Measurements from ENCODE around the gene CACHD1.

DNA sequence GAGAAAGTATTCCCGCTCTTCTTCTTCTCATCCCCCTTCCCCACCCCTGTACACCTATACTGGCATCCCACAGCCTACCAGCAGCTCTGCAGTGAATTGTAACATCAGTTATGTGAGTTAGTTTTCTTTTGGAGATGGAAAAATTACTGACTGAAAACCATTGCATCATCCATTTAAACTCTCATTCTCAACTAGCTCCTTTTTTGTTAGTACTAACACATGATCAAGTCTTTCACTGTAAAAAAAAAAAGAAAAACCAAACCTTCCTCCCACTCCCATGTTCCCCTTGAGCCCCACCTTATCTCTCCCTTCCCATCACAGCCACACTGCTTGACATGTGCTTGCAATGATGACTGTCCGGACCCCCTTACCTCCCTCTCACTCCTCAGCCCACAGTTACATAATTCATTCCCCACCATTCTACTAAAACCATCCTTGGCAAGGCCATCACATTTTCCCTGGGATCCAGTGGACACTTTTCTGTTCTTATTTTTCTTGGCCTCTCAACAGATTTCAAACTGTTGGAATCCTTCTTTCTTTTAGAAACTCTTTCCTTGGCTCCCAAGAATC is 251.7 kb downstream of the CACHD1 start:
- TF ChIP-seq, protein P1, sequence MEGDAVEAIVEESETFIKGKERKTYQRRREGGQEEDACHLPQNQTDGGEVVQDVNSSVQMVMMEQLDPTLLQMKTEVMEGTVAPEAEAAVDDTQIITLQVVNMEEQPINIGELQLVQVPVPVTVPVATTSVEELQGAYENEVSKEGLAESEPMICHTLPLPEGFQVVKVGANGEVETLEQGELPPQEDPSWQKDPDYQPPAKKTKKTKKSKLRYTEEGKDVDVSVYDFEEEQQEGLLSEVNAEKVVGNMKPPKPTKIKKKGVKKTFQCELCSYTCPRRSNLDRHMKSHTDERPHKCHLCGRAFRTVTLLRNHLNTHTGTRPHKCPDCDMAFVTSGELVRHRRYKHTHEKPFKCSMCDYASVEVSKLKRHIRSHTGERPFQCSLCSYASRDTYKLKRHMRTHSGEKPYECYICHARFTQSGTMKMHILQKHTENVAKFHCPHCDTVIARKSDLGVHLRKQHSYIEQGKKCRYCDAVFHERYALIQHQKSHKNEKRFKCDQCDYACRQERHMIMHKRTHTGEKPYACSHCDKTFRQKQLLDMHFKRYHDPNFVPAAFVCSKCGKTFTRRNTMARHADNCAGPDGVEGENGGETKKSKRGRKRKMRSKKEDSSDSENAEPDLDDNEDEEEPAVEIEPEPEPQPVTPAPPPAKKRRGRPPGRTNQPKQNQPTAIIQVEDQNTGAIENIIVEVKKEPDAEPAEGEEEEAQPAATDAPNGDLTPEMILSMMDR (conservative IDR thresholded peaks at IDR 0.05; ENCODE audit: low read length): no peak
- no peak for TF ChIP-seq EZH2phosphoT487 (IDR thresholded peaks at IDR 0.05; ENCODE audit: borderline replicate concordance, low read depth, low read length)
